Embryonic facial prominence (tissue), 1 donor: Measurements from ENCODE around the gene ETV6.

Source experiments
- DNase-seq: peaks from one replicate; pipeline ENCODE4 v3.0.0-alpha.2; 2016; ENCODE audit errors: extremely low spot score

Gene ETV6

GRCh38 chr12:11859705-11860425 lies 210.4 kb downstream of the ETV6 start:
- no peak for DNase-seq

- DNase-seq: no peak
Measured at GRCh38 chr12:11861155-11861863, 211.8 kb downstream of the ETV6 start.

GRCh38 chr12:11861864-11862600 lies 212.6 kb downstream of the ETV6 start:
- DNase-seq: no peak

- no peak for DNase-seq
Measured at GRCh38 chr12:11862798-11863197, 213.3 kb downstream of the ETV6 start.

- no peak for DNase-seq
Measured at GRCh38 chr12:11863478-11863906, 214.0 kb downstream of the ETV6 start.

- DNase-seq: no peak
Measured at GRCh38 chr12:11863988-11864387, 214.5 kb downstream of the ETV6 start.

- DNase-seq: no peak
Measured at GRCh38 chr12:11865824-11866223, 216.3 kb downstream of the ETV6 start.

- DNase-seq: no peak
Measured at GRCh38 chr12:11868027-11868426, 218.6 kb downstream of the ETV6 start.

- no peak for DNase-seq
Measured at GRCh38 chr12:11869406-11869805, 219.9 kb downstream of the ETV6 start.

GRCh38 chr12:11870041-11870451 lies 220.6 kb downstream of the ETV6 start:
- no peak for DNase-seq

- DNase-seq: no peak
Measured at GRCh38 chr12:11872055-11872454, 222.6 kb downstream of the ETV6 start.

- DNase-seq: no peak
Measured at GRCh38 chr12:11875414-11875935, 226.0 kb downstream of the ETV6 start.

- DNase-seq: no peak
Measured at GRCh38 chr12:11876307-11876706, 226.8 kb downstream of the ETV6 start.

GRCh38 chr12:11877102-11877826 lies 227.8 kb downstream of the ETV6 start:
- no peak for DNase-seq

GRCh38 chr12:11877869-11878780 lies 228.7 kb downstream of the ETV6 start:
- no peak for DNase-seq

- no peak for DNase-seq
Measured at GRCh38 chr12:11879306-11879705, 229.8 kb downstream of the ETV6 start.

GRCh38 chr12:11880381-11880780 lies 230.9 kb downstream of the ETV6 start:
- DNase-seq: no peak

GRCh38 chr12:11881835-11882234 lies 232.4 kb downstream of the ETV6 start:
- no peak for DNase-seq

- no peak for DNase-seq
Measured at GRCh38 chr12:11882301-11883019, 233.0 kb downstream of the ETV6 start.

- no peak for DNase-seq
Measured at GRCh38 chr12:11884116-11884515, 234.6 kb downstream of the ETV6 start.
